ENCODE measurements around the gene DPP7.
A peak's percentile ranks its signal among the peaks of the same experiment; 100 is the strongest.

Gene DPP7

GRCh38 chr9:137150617-137151457, 36.3 kb upstream of the DPP7 start:
- DNase-seq (ENCODE audit: low read depth, low spot score) = peak; percentile 76
- Histone ChIP-seq H3K4me1 (ENCODE audit: insufficient read depth, insufficient read length) (peaks cover 14% of the 10 kb centered on the region), H3K9ac (ENCODE audit: insufficient read length, low read depth) (no peak overlapping the region), H3K9me3 (ENCODE audit: insufficient read depth, low read length) (no peaks in the 10 kb centered on the region), H3K4me3 (ENCODE audit: insufficient read length, low read depth) (no peak overlapping the region), H3K27me3 (ENCODE audit: insufficient read depth, insufficient read length) (peaks cover 14% of the 10 kb centered on the region), H3K36me3 (ENCODE audit: insufficient read depth, insufficient read length, low read length) (no peaks in the 10 kb centered on the region)
- no peak for TF ChIP-seq ZNF274 (IDR thresholded peaks at IDR 0.05; ENCODE audit: low read depth, low read length)
- TF ChIP-seq SUZ12 (IDR thresholded peaks at IDR 0.05; ENCODE audit: extremely low read depth, insufficient read depth, insufficient read length) = no peak
- TF ChIP-seq YY1 (IDR thresholded peaks at IDR 0.05; ENCODE audit: insufficient read depth, insufficient read length) = no peak

- H3K36me3 ChIP-seq (ENCODE audit: insufficient read depth, insufficient read length, low read length) = no peaks in the 10 kb centered on the region
- peak overlapping the region; percentile 15 for H3K4me3 ChIP-seq (ENCODE audit: insufficient read length, low read depth)
- H3K4me1 ChIP-seq (ENCODE audit: insufficient read depth, insufficient read length) = peaks cover 14% of the 10 kb centered on the region
- H3K9ac ChIP-seq (ENCODE audit: insufficient read length, low read depth) = peak overlapping the region; percentile 72
- TF ChIP-seq YY1 (IDR thresholded peaks at IDR 0.05; ENCODE audit: insufficient read depth, insufficient read length) = no peak
- TF ChIP-seq ZNF274 (IDR thresholded peaks at IDR 0.05; ENCODE audit: low read depth, low read length) = no peak
- TF ChIP-seq SUZ12 (IDR thresholded peaks at IDR 0.05; ENCODE audit: extremely low read depth, insufficient read depth, insufficient read length) = no peak
- peak; percentile 79 for DNase-seq (ENCODE audit: low read depth, low spot score)
- H3K27me3 ChIP-seq (ENCODE audit: insufficient read depth, insufficient read length) = peaks cover 6% of the 10 kb centered on the region
- H3K9me3 ChIP-seq (ENCODE audit: insufficient read depth, low read length) = no peaks in the 10 kb centered on the region
Observed at GRCh38 chr9:137149942-137150616, 35.5 kb upstream of the DPP7 start.

GRCh38 chr9:137149363-137149762, 34.8 kb upstream of the DPP7 start:
- TF ChIP-seq SUZ12 (IDR thresholded peaks at IDR 0.05; ENCODE audit: extremely low read depth, insufficient read depth, insufficient read length) (no peak), YY1 (IDR thresholded peaks at IDR 0.05; ENCODE audit: insufficient read depth, insufficient read length) (no peak), ZNF274 (IDR thresholded peaks at IDR 0.05; ENCODE audit: low read depth, low read length) (no peak)
- no peaks in the 10 kb centered on the region for H3K9me3 ChIP-seq (ENCODE audit: insufficient read depth, low read length)
- H3K36me3 ChIP-seq (ENCODE audit: insufficient read depth, insufficient read length, low read length) = no peaks in the 10 kb centered on the region
- peak overlapping the region; percentile 15 for H3K4me3 ChIP-seq (ENCODE audit: insufficient read length, low read depth)
- H3K9ac ChIP-seq (ENCODE audit: insufficient read length, low read depth) = peak overlapping the region; percentile 72
- DNase-seq (ENCODE audit: low read depth, low spot score) = no peak
- peaks cover 14% of the 10 kb centered on the region for H3K4me1 ChIP-seq (ENCODE audit: insufficient read depth, insufficient read length)
- no peaks in the 10 kb centered on the region for H3K27me3 ChIP-seq (ENCODE audit: insufficient read depth, insufficient read length)

- Histone ChIP-seq H3K4me1 (ENCODE audit: insufficient read depth, insufficient read length) (peaks cover 14% of the 10 kb centered on the region), H3K9me3 (ENCODE audit: insufficient read depth, low read length) (no peaks in the 10 kb centered on the region), H3K36me3 (ENCODE audit: insufficient read depth, insufficient read length, low read length) (no peaks in the 10 kb centered on the region), H3K4me3 (ENCODE audit: insufficient read length, low read depth) (no peak overlapping the region), H3K9ac (ENCODE audit: insufficient read length, low read depth) (peak overlapping the region; percentile 25), H3K27me3 (ENCODE audit: insufficient read depth, insufficient read length) (peaks cover 3% of the 10 kb centered on the region)
- no peak for DNase-seq (ENCODE audit: low read depth, low spot score)
- TF ChIP-seq SUZ12 (IDR thresholded peaks at IDR 0.05; ENCODE audit: extremely low read depth, insufficient read depth, insufficient read length) (no peak), ZNF274 (IDR thresholded peaks at IDR 0.05; ENCODE audit: low read depth, low read length) (no peak), YY1 (IDR thresholded peaks at IDR 0.05; ENCODE audit: insufficient read depth, insufficient read length) (no peak)
Observed at GRCh38 chr9:137148661-137149060, 34.1 kb upstream of the DPP7 start.

- Histone ChIP-seq H3K9me3 (ENCODE audit: insufficient read depth, low read length) (no peaks in the 10 kb centered on the region), H3K36me3 (ENCODE audit: insufficient read depth, insufficient read length, low read length) (no peaks in the 10 kb centered on the region), H3K4me3 (ENCODE audit: insufficient read length, low read depth) (no peak overlapping the region), H3K27me3 (ENCODE audit: insufficient read depth, insufficient read length) (peaks cover 7% of the 10 kb centered on the region), H3K9ac (ENCODE audit: insufficient read length, low read depth) (peak overlapping the region; percentile 25), H3K4me1 (ENCODE audit: insufficient read depth, insufficient read length) (peaks cover 14% of the 10 kb centered on the region)
- TF ChIP-seq ZNF274 (IDR thresholded peaks at IDR 0.05; ENCODE audit: low read depth, low read length) (no peak), YY1 (IDR thresholded peaks at IDR 0.05; ENCODE audit: insufficient read depth, insufficient read length) (no peak), SUZ12 (IDR thresholded peaks at IDR 0.05; ENCODE audit: extremely low read depth, insufficient read depth, insufficient read length) (no peak)
- DNase-seq (ENCODE audit: low read depth, low spot score) = no peak
Observed at GRCh38 chr9:137148242-137148641, 33.7 kb upstream of the DPP7 start.

GRCh38 chr9:137147793-137148160, 33.2 kb upstream of the DPP7 start:
- TF ChIP-seq YY1 (IDR thresholded peaks at IDR 0.05; ENCODE audit: insufficient read depth, insufficient read length) (no peak), ZNF274 (IDR thresholded peaks at IDR 0.05; ENCODE audit: low read depth, low read length) (no peak), SUZ12 (IDR thresholded peaks at IDR 0.05; ENCODE audit: extremely low read depth, insufficient read depth, insufficient read length) (no peak)
- Histone ChIP-seq H3K27me3 (ENCODE audit: insufficient read depth, insufficient read length) (peaks cover 12% of the 10 kb centered on the region), H3K4me1 (ENCODE audit: insufficient read depth, insufficient read length) (peaks cover 14% of the 10 kb centered on the region)

More at GRCh38 chr9:137147793-137148160, 33.2 kb upstream of the DPP7 start:
- no peak for DNase-seq (ENCODE audit: low read depth, low spot score)
- Histone ChIP-seq H3K9me3 (ENCODE audit: insufficient read depth, low read length) (no peaks in the 10 kb centered on the region), H3K4me3 (ENCODE audit: insufficient read length, low read depth) (no peak overlapping the region), H3K9ac (ENCODE audit: insufficient read length, low read depth) (no peak overlapping the region), H3K36me3 (ENCODE audit: insufficient read depth, insufficient read length, low read length) (no peaks in the 10 kb centered on the region)
